Calu3 (cell line): ENCODE results near the gene NRTN. TPM values are rescaled to one million over a fixed set of nuclear protein-coding genes. Genes with fewer than 3 reads are reported as not detected.

Experiments used
- BruUV-seq: library from RNA; stranded (reverse); fragments of 400-500 nt; replicated peaks from 2 replicates; lab custom pipeline; 2021; lab: Mats Ljungman, UMichigan
- CTCF ChIA-PET: fragments of 300-600 bp; sonication (Branson Sonifier 250); formaldehyde crosslinking; loops from one replicate; lab custom pipeline; 2022; ENCODE audit warnings: antibody characterized with exemption; lab: Charles Lee
- DNase-seq: peaks from one replicate; pipeline ENCODE4 v3.0.0; 2022
- H3K27ac Mint-ChIP-seq: one replicate; pipeline ENCODE4 v1.8.0; 2022; ENCODE audit warnings: mixed read lengths; ENCODE audit not compliant: unreplicated experiment
- H3K27me3 Mint-ChIP-seq: one replicate; pipeline ENCODE4 v1.8.0; 2022; ENCODE audit warnings: mixed read lengths; ENCODE audit not compliant: unreplicated experiment
- H3K36me3 Mint-ChIP-seq: one replicate; pipeline ENCODE4 v1.8.0; 2022; ENCODE audit warnings: mild to moderate bottlenecking, moderate library complexity, mixed read lengths; ENCODE audit not compliant: insufficient read depth, unreplicated experiment
- H3K4me1 Mint-ChIP-seq: one replicate; pipeline ENCODE4 v1.8.0; 2022; ENCODE audit warnings: mild to moderate bottlenecking, low read depth, mixed read lengths; ENCODE audit not compliant: unreplicated experiment
- H3K4me3 Mint-ChIP-seq: one replicate; pipeline ENCODE4 v1.8.0; 2022; ENCODE audit warnings: mild to moderate bottlenecking, low read depth, moderate library complexity, mixed read lengths; ENCODE audit not compliant: unreplicated experiment
- H3K9me3 Mint-ChIP-seq: one replicate; pipeline ENCODE4 v1.8.0; 2022; ENCODE audit warnings: low read depth, mixed read lengths; ENCODE audit not compliant: unreplicated experiment
- intact Hi-C: fragments of 100-400 bp; cut with micrococcal nuclease; formaldehyde crosslinking; loops from one replicate; pipeline ENCODE4 v1.10.0; 2022; ENCODE audit not compliant: unreplicated experiment
- total RNA-seq: library from RNA; stranded (reverse); gene quantifications from 2 replicates; pipeline ENCODE4 v1.2.3, GENCODE V29; 2022
- TF ChIP-seq, protein P1 (sequence below): fragments of 200-600 bp; IDR thresholded peaks from one replicate; pipeline ENCODE4 v1.8.0; 2022; ENCODE audit warnings: antibody characterized with exemption; ENCODE audit not compliant: unreplicated experiment

Gene NRTN
- total RNA-seq, 1 experiment from 2014 or later, result 5.4 TPM

DNA sequence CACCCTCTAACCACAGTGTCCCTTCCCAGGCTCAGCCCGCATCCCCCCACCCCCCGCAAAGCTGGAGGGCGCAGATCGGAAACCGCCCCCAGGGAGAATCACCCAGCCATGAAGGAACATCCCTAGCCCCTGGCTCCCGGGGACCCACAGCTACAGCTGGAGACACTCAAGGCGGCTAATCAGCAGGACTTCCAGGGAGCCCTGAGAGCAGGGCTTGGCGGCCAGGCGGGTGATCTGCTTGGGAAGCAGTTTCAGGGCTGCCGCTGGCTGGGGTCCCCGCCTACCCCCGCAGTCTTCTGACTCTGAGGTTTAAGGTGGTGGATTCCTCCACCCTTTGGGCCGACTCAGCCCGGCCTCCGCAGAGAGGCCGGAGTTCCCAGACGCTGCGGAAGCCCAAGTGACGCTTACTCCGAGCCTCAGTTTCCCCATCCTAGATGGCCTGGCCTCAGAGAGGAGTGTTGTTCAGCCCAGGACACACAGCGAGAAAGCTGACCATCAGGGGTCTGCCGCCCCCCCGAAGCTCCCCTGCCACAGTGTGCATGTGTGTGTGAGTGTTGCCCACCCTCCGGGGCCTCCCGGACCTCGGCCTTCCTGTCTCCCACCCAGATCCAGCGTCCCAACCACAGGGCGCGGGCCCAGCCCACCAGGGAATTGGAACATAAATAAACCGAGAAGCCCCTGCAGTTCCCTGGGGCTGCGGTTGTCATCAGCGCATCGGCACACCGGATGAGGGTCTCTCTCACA, 24.9 kb downstream of the NRTN start:
- no peak overlapping the region for H3K27ac Mint-ChIP-seq
- intact Hi-C loops, result no loop called here

DNA sequence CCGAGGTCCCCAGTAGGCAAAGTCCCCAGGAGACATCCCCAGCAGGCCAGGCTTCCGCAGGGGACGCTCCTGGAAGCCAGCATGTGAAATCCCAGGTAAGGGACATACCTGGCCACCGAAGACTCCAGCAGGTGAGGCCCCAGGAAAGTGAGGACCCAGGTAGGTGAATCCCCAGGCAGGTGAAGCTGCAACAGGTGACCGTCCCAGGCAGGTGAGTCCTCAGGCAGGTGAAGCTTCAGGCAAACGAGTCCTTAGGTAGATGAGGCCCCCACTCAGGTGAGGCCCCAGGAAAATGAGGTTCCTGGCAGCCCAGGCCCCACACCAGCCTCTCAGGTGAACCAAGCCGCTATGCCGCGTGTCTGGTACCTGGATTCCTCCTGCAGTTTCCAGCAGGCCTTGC, 26.3 kb downstream of the NRTN start:
- H3K9me3 Mint-ChIP-seq, result no peaks in the 10 kb centered on the region
- CTCF ChIA-PET, result no interaction called here
- TF ChIP-seq, protein P1, sequence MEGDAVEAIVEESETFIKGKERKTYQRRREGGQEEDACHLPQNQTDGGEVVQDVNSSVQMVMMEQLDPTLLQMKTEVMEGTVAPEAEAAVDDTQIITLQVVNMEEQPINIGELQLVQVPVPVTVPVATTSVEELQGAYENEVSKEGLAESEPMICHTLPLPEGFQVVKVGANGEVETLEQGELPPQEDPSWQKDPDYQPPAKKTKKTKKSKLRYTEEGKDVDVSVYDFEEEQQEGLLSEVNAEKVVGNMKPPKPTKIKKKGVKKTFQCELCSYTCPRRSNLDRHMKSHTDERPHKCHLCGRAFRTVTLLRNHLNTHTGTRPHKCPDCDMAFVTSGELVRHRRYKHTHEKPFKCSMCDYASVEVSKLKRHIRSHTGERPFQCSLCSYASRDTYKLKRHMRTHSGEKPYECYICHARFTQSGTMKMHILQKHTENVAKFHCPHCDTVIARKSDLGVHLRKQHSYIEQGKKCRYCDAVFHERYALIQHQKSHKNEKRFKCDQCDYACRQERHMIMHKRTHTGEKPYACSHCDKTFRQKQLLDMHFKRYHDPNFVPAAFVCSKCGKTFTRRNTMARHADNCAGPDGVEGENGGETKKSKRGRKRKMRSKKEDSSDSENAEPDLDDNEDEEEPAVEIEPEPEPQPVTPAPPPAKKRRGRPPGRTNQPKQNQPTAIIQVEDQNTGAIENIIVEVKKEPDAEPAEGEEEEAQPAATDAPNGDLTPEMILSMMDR, result no peak
- no peaks in the 10 kb centered on the region for H3K4me1 Mint-ChIP-seq
- no peaks in the 10 kb centered on the region for H3K27me3 Mint-ChIP-seq
- intact Hi-C loops, result no loop called here
- no peak overlapping the region for H3K4me3 Mint-ChIP-seq
- peaks cover 12% of the 10 kb centered on the region for H3K36me3 Mint-ChIP-seq
- no peak for DNase-seq
- BruUV-seq, result no TSS peak
- no peak overlapping the region for H3K27ac Mint-ChIP-seq

More for the DNA sequence above, 24.9 kb downstream of the NRTN start:
- CTCF ChIA-PET, result interaction anchor here (0.6 kb wide), 1 partner anchor 8 kb away, joined by 3 read pairs; no protein-coding TSS in a partner anchor
- BruUV-seq, result no TSS peak
- Mint-ChIP-seq H3K4me1 (no peaks in the 10 kb centered on the region), H3K27me3 (no peaks in the 10 kb centered on the region), H3K4me3 (no peak overlapping the region), H3K9me3 (no peaks in the 10 kb centered on the region), H3K36me3 (peaks cover 12% of the 10 kb centered on the region)
- no peak for DNase-seq
- TF ChIP-seq, protein P1, result no peak

DNA sequence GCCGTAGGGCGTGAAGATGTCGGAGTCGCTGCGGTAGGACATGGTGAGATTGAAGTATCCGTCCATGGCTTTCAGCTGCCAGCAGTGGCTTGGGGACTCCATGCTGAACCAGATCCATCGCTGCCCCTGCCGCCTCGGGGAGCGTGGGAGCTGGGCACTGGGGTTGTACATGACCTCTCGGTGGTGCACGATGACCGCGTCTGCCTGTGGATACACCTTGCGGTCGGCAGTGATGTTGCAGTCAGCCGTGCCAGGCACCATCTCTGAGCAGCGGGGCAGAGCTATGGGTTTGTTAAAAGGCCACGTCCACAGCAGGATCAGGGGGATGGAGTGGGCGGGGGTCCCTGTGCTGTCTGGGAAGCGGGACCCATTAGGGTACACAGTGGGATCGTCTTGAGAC, 27.2 kb downstream of the NRTN start:
- no peak for DNase-seq
- H3K36me3 Mint-ChIP-seq, result peaks cover 8% of the 10 kb centered on the region
- BruUV-seq, result no TSS peak
- no peaks in the 10 kb centered on the region for H3K4me1 Mint-ChIP-seq
- CTCF ChIA-PET, result no interaction called here
- intact Hi-C loops, result no loop called here
- H3K4me3 Mint-ChIP-seq, result no peak overlapping the region
- H3K27ac Mint-ChIP-seq, result no peak overlapping the region
- H3K27me3 Mint-ChIP-seq, result no peaks in the 10 kb centered on the region
- TF ChIP-seq, protein P1, result no peak
- H3K9me3 Mint-ChIP-seq, result no peaks in the 10 kb centered on the region

DNA sequence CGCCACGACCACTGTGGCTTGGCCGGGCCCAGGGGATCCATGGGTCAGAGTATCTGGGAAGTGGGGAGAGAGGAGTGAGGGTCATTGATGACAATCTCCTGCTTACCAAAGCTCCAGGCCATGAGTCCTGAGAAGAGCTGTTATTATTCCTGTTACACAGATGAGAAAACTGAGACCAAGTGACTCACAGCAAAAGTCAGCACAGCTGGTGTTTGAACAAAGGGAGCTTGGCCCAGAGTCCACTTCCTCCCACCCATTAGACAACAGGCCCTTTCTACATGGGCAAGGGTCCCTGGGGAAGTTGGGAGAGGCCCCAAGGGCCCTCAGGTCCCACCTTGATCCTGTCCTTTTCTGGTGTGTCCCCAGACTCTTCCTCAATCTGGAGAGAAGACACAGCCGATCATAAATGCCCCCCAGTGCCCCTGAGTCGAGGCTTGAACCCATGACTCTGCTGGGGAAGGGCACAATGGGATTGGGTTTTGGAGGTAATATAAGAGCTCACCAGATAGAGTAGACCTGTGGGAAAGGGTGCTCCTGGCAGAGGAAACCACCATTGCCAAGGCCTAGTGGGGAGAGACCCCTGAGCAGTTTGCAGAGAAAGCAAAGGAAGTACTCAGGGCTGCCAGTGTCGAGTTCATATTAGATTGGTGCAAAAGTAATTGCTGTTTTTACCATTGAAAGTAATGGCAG, 27.8 kb downstream of the NRTN start:
- intact Hi-C loops, result no loop called here
- Mint-ChIP-seq H3K9me3 (no peaks in the 10 kb centered on the region), H3K4me3 (no peak overlapping the region), H3K4me1 (peaks cover under 1% of the 10 kb centered on the region), H3K36me3 (peaks cover 5% of the 10 kb centered on the region), H3K27me3 (no peaks in the 10 kb centered on the region), H3K27ac (no peak overlapping the region)
- TF ChIP-seq, protein P1, result no peak
- BruUV-seq, result no TSS peak
- DNase-seq, result no peak
- CTCF ChIA-PET, result no interaction called here
